Left ventricle myocardium superior (tissue), 1 donor: ENCODE measurements around the gene ZNF487. TPM values are rescaled to one million over a fixed set of nuclear protein-coding genes. Genes with fewer than 3 reads are reported as not detected.
"Not testable (repeated sequence)": the region's sequence is repeated elsewhere in the genome, so short reads cannot be mapped to it uniquely, and the experiment has no call there.

Source experiments
- ATAC-seq: fragments of 200-7000 bp; cut with Tn5 transposase; one replicate; pipeline ENCODE4 v1.9.1; 2020; ENCODE audit warnings: mild to moderate bottlenecking, moderate library complexity
- DNase-seq: peaks from one replicate; pipeline ENCODE4 v3.0.0-alpha.2; 2020
- intact Hi-C: fragments of 100-400 bp; cut with micrococcal nuclease; formaldehyde crosslinking; loops from one replicate; pipeline ENCODE4 v1.11.0; 2022
- total RNA-seq: library from RNA; stranded (reverse); fragmentation: NEBNext Ultra II Directional; extraction: Animal tissue kit (Norgen Biotek cat#: 25700); gene quantifications from one replicate; pipeline ENCODE4 v1.2.1, GENCODE V29; 2021
- donor health status: DM: no; HTN: yes; CAD: no; lungs with severe emphysema.

ZNF487 gene
- total RNA-seq, 1 donor from 2014 or later, result 1.9 TPM

DNA sequence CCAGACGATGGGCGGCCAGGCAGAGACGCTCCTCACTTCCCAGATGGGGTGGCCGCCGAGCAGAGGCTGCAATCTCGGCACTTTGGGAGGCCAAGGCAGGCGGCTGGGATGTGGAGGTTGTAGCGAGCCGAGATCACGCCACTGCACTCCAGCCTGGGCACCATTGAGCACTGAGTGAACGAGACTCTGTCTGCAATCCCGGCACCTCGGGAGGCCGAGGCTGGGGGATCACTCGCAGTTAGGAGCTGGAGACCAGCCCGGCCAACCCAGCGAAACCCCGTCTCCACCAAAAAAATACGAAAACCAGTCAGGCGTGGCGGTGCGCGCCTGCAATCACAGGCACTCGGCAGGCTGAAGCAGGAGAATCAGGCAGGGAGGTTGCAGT is 28.8 kb downstream of the ZNF487 start:
- intact Hi-C loops, DNase-seq, ATAC-seq: not testable (repeated sequence)

GRCh38 chr10:43471146-43471545 is 34.2 kb downstream of the ZNF487 start:
- intact Hi-C loops, result no loop called here
- ATAC-seq, result no peak
- no peak for DNase-seq

- intact Hi-C loops, result no loop called here
- DNase-seq, result no peak
- no peak for ATAC-seq
Measured at GRCh38 chr10:43471935-43472720, 35.2 kb downstream of the ZNF487 start.

DNA sequence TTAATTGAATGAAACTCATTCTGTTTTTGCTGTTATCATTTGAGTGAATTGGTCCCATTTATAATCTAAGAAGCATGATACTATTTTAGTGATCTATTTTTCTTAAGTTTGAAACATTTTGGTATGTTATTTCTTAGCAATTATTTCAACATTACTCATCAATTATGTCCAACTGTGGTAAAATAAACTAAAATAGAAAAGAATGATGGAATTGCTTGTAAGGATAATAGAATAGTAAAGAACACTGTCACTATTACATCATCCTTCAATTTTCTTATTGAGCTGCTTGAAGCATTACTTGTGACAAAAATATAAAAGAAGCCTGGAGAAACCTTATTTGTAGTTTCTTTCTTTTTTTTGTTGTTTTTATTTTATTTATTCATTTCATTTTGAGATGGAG is 42.4 kb downstream of the ZNF487 start:
- no peak for ATAC-seq
- no peak for DNase-seq

GRCh38 chr10:43482319-43483078 is 45.6 kb downstream of the ZNF487 start:
- no peak for ATAC-seq
- intact Hi-C loops, result no loop called here
- no peak for DNase-seq

More for the DNA sequence above, 42.4 kb downstream of the ZNF487 start:
- intact Hi-C loops, result no loop called here

GRCh38 chr10:43491855-43492254 is 54.9 kb downstream of the ZNF487 start:
- intact Hi-C loops, result no loop called here
- DNase-seq (no peak), ATAC-seq (no peak)

DNA sequence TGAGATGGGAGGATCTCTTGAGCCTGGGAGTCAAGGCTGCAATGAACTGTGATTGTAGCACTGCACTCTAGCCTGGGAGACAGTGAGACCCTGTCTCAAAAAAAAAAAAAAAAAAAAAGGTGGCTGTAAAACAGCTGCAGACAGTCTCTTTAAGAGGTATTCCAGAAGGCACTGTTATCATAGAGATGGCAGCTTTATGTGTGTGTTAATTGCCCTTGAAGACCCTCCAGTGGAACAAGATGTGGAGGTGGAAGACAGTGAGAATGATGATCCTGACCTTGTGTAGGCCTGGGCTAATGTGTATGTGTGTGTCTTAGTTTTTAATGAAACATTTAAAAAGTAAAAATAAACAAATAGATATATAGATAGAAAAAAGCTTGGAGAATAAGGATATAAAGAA is 66.0 kb downstream of the ZNF487 start:
- DNase-seq (no peak), ATAC-seq (no peak)
- intact Hi-C loops, result no loop called here

DNA sequence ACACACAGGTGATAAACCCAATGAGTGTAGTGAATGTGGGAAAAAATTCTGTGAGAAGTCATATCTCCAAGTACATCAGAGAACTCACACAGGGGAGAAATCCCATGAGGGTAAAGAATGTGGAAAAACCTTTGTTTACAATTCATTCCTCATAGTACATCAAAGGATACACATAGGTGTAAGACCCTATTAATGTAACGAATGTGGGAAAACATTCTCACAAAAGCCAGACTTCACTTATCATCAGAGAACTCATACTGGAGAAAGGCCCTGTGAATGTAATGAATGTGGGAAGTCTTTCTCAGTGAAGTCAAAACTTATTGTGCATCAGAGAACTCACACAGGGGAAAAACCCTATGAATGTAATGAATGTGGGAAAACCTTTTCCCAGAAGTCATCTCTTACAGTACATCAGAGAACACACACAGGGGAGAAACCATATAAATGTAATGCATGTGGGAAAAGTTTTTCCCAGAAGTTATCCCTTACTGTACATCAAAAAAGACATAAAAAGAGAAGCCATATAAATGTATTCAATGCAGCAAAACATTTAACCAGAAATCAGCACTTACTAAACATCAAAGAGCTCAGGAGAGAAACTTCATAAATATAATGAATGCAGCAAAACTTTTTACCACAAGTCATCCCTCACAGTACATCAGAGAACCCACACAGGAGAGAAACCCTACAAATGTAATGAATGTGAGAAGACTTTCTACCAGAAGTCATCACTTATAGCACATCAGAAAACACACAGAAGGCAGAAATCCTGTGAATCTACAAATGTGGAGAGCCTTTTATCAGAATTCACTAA is 87.7 kb downstream of the ZNF487 start:
- ATAC-seq, result no peak
- intact Hi-C loops, result no loop called here

More for the DNA sequence above, 87.7 kb downstream of the ZNF487 start:
- DNase-seq, result no peak

Other genes with a start within 250 kb of the ZNF487 start
- gene RASGEF1A, start 170.0 kb upstream of the ZNF487 start, total RNA-seq, result 2.7 TPM
- gene FXYD4, start 65.5 kb upstream of the ZNF487 start, total RNA-seq, result not detected
- 77.3 TPM for gene HNRNPF, start 27.9 kb upstream of the ZNF487 start, total RNA-seq
- 2.2 TPM for gene ZNF239, start 137.5 kb downstream of the ZNF487 start, total RNA-seq
- gene ZNF485, start 169.3 kb downstream of the ZNF487 start, total RNA-seq, result 1.1 TPM
- gene ZNF32, start 211.8 kb downstream of the ZNF487 start, total RNA-seq, result 47.1 TPM